Measurements from ENCODE around the gene PCDHGC5. TPM values are rescaled to one million over a fixed set of nuclear protein-coding genes. Genes with fewer than 3 reads are reported as not detected.

The PCDHGC5 gene
- total RNA-seq, 1 experiment from 2014 or later: 0.40 TPM

DNA sequence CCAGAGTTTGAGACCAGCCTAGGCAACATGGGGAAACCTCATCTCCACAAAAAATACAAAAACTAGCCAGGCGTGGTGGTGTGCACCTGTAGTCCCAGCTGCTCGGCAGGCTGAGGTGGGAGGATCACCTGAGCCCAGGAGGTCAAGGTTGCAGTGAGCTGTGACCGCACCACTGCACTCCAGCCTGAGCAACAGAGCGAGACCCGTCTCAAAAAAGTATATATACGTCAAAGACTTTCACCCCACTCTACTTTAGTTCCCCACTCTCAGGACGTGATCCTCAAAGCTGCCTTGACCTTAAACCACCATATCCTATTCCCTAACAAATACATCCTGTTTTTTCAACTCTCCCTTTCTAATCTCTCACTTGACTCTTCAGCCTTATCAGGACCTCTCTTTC lies 41.0 kb downstream of the PCDHGC5 start:
- TF ChIP-seq EZH2phosphoT487 (IDR thresholded peaks at IDR 0.05; ENCODE audit: borderline replicate concordance, low read length): no peak
- TF ChIP-seq, protein P1, sequence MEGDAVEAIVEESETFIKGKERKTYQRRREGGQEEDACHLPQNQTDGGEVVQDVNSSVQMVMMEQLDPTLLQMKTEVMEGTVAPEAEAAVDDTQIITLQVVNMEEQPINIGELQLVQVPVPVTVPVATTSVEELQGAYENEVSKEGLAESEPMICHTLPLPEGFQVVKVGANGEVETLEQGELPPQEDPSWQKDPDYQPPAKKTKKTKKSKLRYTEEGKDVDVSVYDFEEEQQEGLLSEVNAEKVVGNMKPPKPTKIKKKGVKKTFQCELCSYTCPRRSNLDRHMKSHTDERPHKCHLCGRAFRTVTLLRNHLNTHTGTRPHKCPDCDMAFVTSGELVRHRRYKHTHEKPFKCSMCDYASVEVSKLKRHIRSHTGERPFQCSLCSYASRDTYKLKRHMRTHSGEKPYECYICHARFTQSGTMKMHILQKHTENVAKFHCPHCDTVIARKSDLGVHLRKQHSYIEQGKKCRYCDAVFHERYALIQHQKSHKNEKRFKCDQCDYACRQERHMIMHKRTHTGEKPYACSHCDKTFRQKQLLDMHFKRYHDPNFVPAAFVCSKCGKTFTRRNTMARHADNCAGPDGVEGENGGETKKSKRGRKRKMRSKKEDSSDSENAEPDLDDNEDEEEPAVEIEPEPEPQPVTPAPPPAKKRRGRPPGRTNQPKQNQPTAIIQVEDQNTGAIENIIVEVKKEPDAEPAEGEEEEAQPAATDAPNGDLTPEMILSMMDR (conservative IDR thresholded peaks at IDR 0.05; ENCODE audit: low read depth, low read length): no peak
- no peak for TF ChIP-seq EZH2 (IDR thresholded peaks at IDR 0.05; ENCODE audit: low read length, unreplicated experiment)
- no TSS peak for BruUV-seq (replicated peaks)
- Histone ChIP-seq H3K79me2 (ENCODE audit: low read length) (no peaks in the 10 kb centered on the region), H3K4me2 (ENCODE audit: low read length) (no peak overlapping the region), H3K9me2 (replicated peaks; ENCODE audit: low read length) (no peaks in the 10 kb centered on the region), H4K20me1 (ENCODE audit: low read length) (no peaks in the 10 kb centered on the region), H3K36me3 (ENCODE audit: low read depth, low read length) (peaks cover 41% of the 10 kb centered on the region), H3K9me3 (ENCODE audit: low read length) (no peaks in the 10 kb centered on the region), H2AFZ (ENCODE audit: low read length) (no peak overlapping the region), H3K27me3 (ENCODE audit: low read length) (no peaks in the 10 kb centered on the region), H3K4me1 (ENCODE audit: insufficient read depth, low read length) (no peaks in the 10 kb centered on the region), H3K9ac (ENCODE audit: low read length) (no peak overlapping the region), H3F3A (ENCODE audit: low read length, unreplicated experiment) (peaks cover 4% of the 10 kb centered on the region), H3K4me3 (ENCODE audit: low read length) (no peak overlapping the region), H3K27ac (ENCODE audit: low read length) (no peak overlapping the region)
- CTCF ChIA-PET: no interaction called here
- intact Hi-C loops (cut with micrococcal nuclease): no loop called here
- DNase-seq: no peak
- POLR2A ChIA-PET (ENCODE audit: unreplicated experiment): no interaction called here
- no peak for ATAC-seq

- ChIA-PET POLR2A (ENCODE audit: unreplicated experiment) (no interaction called here), CTCF (no interaction called here)
- H3F3A ChIP-seq (ENCODE audit: low read length, unreplicated experiment): no peaks in the 10 kb centered on the region
- H3K27ac ChIP-seq (ENCODE audit: low read length): no peak overlapping the region
- H2AFZ ChIP-seq (ENCODE audit: low read length): no peak overlapping the region
- H3K4me2 ChIP-seq (ENCODE audit: low read length): no peak overlapping the region
- no peaks in the 10 kb centered on the region for H3K9me2 ChIP-seq (replicated peaks; ENCODE audit: low read length)
- no peak overlapping the region for H3K4me3 ChIP-seq (ENCODE audit: low read length)
- DNase-seq (no peak), ATAC-seq (no peak)
- no peaks in the 10 kb centered on the region for H3K4me1 ChIP-seq (ENCODE audit: insufficient read depth, low read length)
- no peaks in the 10 kb centered on the region for H4K20me1 ChIP-seq (ENCODE audit: low read length)
- no peaks in the 10 kb centered on the region for H3K79me2 ChIP-seq (ENCODE audit: low read length)
- H3K27me3 ChIP-seq (ENCODE audit: low read length): no peaks in the 10 kb centered on the region
- no peaks in the 10 kb centered on the region for H3K9me3 ChIP-seq (ENCODE audit: low read length)
- intact Hi-C loops (cut with micrococcal nuclease): no loop called here
- H3K36me3 ChIP-seq (ENCODE audit: low read depth, low read length): peaks cover 32% of the 10 kb centered on the region
- TF ChIP-seq EZH2 (IDR thresholded peaks at IDR 0.05; ENCODE audit: low read length, unreplicated experiment) (no peak), EZH2phosphoT487 (IDR thresholded peaks at IDR 0.05; ENCODE audit: borderline replicate concordance, low read length) (no peak)
- TF ChIP-seq, protein P1 (conservative IDR thresholded peaks at IDR 0.05; ENCODE audit: low read depth, low read length): no peak
- H3K9ac ChIP-seq (ENCODE audit: low read length): no peak overlapping the region
- BruUV-seq (replicated peaks): no TSS peak
These were observed 43.8 kb downstream of the PCDHGC5 start for GRCh38 chr5:141532726-141533125.

DNA sequence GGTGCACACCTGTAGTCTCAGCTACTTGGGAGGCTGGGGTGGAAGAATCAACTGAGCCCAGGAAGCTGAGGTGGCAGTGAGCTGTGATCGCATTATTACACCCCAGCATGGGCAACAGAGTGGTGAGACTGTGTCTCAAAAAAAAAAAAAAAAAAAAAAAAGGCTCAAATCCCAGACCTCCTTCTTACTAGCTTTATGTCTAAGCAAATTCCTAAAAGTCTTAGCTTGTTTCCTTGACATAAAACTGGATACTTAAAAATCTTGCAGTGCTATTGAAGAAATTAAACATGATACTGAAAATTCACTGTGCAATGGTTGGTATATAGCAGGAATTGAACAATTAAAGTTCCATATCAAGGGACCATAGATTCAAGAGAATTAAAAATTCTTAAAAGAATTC lies 45.0 kb downstream of the PCDHGC5 start:
- no peak for ATAC-seq
- H4K20me1 ChIP-seq (ENCODE audit: low read length): no peaks in the 10 kb centered on the region
- CTCF ChIA-PET: no interaction called here

More for the DNA sequence above, 45.0 kb downstream of the PCDHGC5 start:
- peaks cover 23% of the 10 kb centered on the region for H3K36me3 ChIP-seq (ENCODE audit: low read depth, low read length)
- no peak overlapping the region for H3K9ac ChIP-seq (ENCODE audit: low read length)
- POLR2A ChIA-PET (ENCODE audit: unreplicated experiment): no interaction called here
- no peaks in the 10 kb centered on the region for H3K79me2 ChIP-seq (ENCODE audit: low read length)
- no peaks in the 10 kb centered on the region for H3F3A ChIP-seq (ENCODE audit: low read length, unreplicated experiment)
- no TSS peak for BruUV-seq (replicated peaks)
- no peak overlapping the region for H3K4me3 ChIP-seq (ENCODE audit: low read length)
- no peaks in the 10 kb centered on the region for H3K4me1 ChIP-seq (ENCODE audit: insufficient read depth, low read length)
- no peaks in the 10 kb centered on the region for H3K9me3 ChIP-seq (ENCODE audit: low read length)
- H3K27me3 ChIP-seq (ENCODE audit: low read length): no peaks in the 10 kb centered on the region
- DNase-seq: no peak
- no peak for TF ChIP-seq EZH2phosphoT487 (IDR thresholded peaks at IDR 0.05; ENCODE audit: borderline replicate concordance, low read length)
- H2AFZ ChIP-seq (ENCODE audit: low read length): no peak overlapping the region
- intact Hi-C loops (cut with micrococcal nuclease): no loop called here
- no peaks in the 10 kb centered on the region for H3K9me2 ChIP-seq (replicated peaks; ENCODE audit: low read length)
- no peak overlapping the region for H3K27ac ChIP-seq (ENCODE audit: low read length)
- H3K4me2 ChIP-seq (ENCODE audit: low read length): no peak overlapping the region
